HEK293 (cell line): ENCODE results near the gene WNT7B.

Experiments
- CTCF ChIA-PET: fragments of 350-600 bp; formaldehyde crosslinking; extraction: SDS; loops from one replicate; lab custom pipeline; 2021; ENCODE audit warnings: antibody characterized with exemption; lab: Yijun Ruan, JAX
- POLR2A ChIA-PET: fragments of 300-600 bp; formaldehyde crosslinking; extraction: SDS; loops from one replicate; lab custom pipeline; 2020; ENCODE audit warnings: antibody characterized with exemption, inconsistent platforms; lab: Yijun Ruan, JAX
- H3K27ac ChIP-seq: fragments of 200-500 bp; sonication (Bioruptor generic); 2 replicates; pipeline ENCODE4 v1.5.1; 2014; ENCODE audit warnings: low read depth, low read length, control low read depth, inconsistent platforms; ENCODE audit errors: extremely low read depth
- H3K36me3 ChIP-seq, 2 experiments: fragments of 200-500 bp in 1 of 2; sonication (Bioruptor generic) in 1 of 2; 1 replicate in 1 of 2; 2 replicates in 1 of 2; pipeline ENCODE4 v1.5.1; 2014 to 2017; ENCODE audit warnings: inconsistent platforms in 2 of 2, low read length in 2 of 2; ENCODE audit not compliant: control insufficient read depth in 2 of 2, insufficient read depth in 1 of 2
- H3K4me1 ChIP-seq: fragments of 200-500 bp; sonication (Bioruptor generic); 2 replicates; pipeline ENCODE4 v1.5.1; 2014; ENCODE audit warnings: mild to moderate bottlenecking, low read length, inconsistent platforms; ENCODE audit not compliant: control insufficient read depth, insufficient read depth
- H3K4me3 ChIP-seq: 2 replicates; pipeline ENCODE4 v1.5.1; 2011; ENCODE audit warnings: low read depth, mild to moderate bottlenecking, control low read depth, low read length, moderate library complexity
- H3K9me3 ChIP-seq: fragments of 200-500 bp; sonication (Bioruptor generic); 2 replicates; pipeline ENCODE4 v1.5.1; 2014; ENCODE audit warnings: low read depth, low read length, inconsistent platforms; ENCODE audit not compliant: control insufficient read depth, insufficient read depth
- AEBP2 ChIP-seq: fragments of 450-650 bp; formaldehyde crosslinking; IDR thresholded peaks from 2 replicates; pipeline ENCODE4 v1.5.1; 2016; ENCODE audit warnings: missing biosample characterization, missing genetic modification characterization, borderline replicate concordance
- BCL11A ChIP-seq: fragments of 450-650 bp; formaldehyde crosslinking; IDR thresholded peaks from 2 replicates; pipeline ENCODE4 v1.5.1; 2016; ENCODE audit warnings: low read depth, missing biosample characterization, missing genetic modification characterization
- GLI2 ChIP-seq: fragments of 450-650 bp; formaldehyde crosslinking; IDR thresholded peaks from 2 replicates; pipeline ENCODE4; 2017; ENCODE audit warnings: missing biosample characterization, missing genetic modification characterization, low read depth, borderline replicate concordance
- GLIS1 ChIP-seq: fragments of 450-650 bp; formaldehyde crosslinking; IDR thresholded peaks from 2 replicates; pipeline ENCODE4 v1.5.1; 2016; ENCODE audit warnings: missing biosample characterization, missing genetic modification characterization
- HOXC10 ChIP-seq: sonication (generic); formaldehyde crosslinking; IDR thresholded peaks from 2 replicates; pipeline ENCODE4 v1.8.1; 2023; ENCODE audit warnings: mild to moderate bottlenecking, missing genetic modification reagents
- IKZF3 ChIP-seq: fragments of 450-650 bp; IDR thresholded peaks from 2 replicates; pipeline ENCODE4 v1.5.0; 2018; ENCODE audit warnings: missing biosample characterization, mild to moderate bottlenecking, missing genetic modification characterization, moderate library complexity
- KLF10 ChIP-seq: fragments of 450-650 bp; IDR thresholded peaks from 2 replicates; pipeline ENCODE4 v1.5.1; 2018; ENCODE audit warnings: missing biosample characterization, mild to moderate bottlenecking, missing genetic modification characterization
- PRDM6 ChIP-seq: fragments of 450-650 bp; formaldehyde crosslinking; IDR thresholded peaks from 2 replicates; pipeline ENCODE4 v1.5.1; 2017; ENCODE audit warnings: missing biosample characterization, missing genetic modification characterization
- YY1 ChIP-seq: fragments of 450-650 bp; formaldehyde crosslinking; IDR thresholded peaks from 2 replicates; pipeline ENCODE4 v1.5.1; 2018; ENCODE audit warnings: missing biosample characterization, missing genetic modification characterization
- ZBTB26 ChIP-seq: fragments of 450-650 bp; formaldehyde crosslinking; optimal IDR thresholded peaks from 2 replicates; pipeline ENCODE3; 2016; ENCODE audit warnings: missing biosample characterization, mild to moderate bottlenecking, missing genetic modification characterization
- ZFP37 ChIP-seq: fragments of 450-650 bp; formaldehyde crosslinking; IDR thresholded peaks from 2 replicates; pipeline ENCODE4 v1.5.1; 2016; ENCODE audit warnings: missing biosample characterization, missing genetic modification characterization
- ZNF114 ChIP-seq: fragments of 450-650 bp; formaldehyde crosslinking; IDR thresholded peaks from 2 replicates; pipeline ENCODE4 v1.5.0; 2017; ENCODE audit warnings: missing biosample characterization, missing genetic modification characterization
- ZNF132 ChIP-seq: fragments of 450-650 bp; formaldehyde crosslinking; IDR thresholded peaks from 2 replicates; pipeline ENCODE4 v1.5.1; 2017; ENCODE audit warnings: missing biosample characterization, missing genetic modification characterization, borderline replicate concordance
- ZNF18 ChIP-seq: fragments of 450-650 bp; formaldehyde crosslinking; IDR thresholded peaks from 2 replicates; pipeline ENCODE4 v1.5.1; 2016; ENCODE audit warnings: missing biosample characterization, missing genetic modification characterization
- ZNF214 ChIP-seq: fragments of 450-650 bp; formaldehyde crosslinking; IDR thresholded peaks from 2 replicates; pipeline ENCODE4 v1.5.1; 2017; ENCODE audit warnings: missing biosample characterization, mild to moderate bottlenecking, missing genetic modification characterization, borderline replicate concordance
- ZNF292 ChIP-seq: fragments of 450-650 bp; formaldehyde crosslinking; IDR thresholded peaks from 2 replicates; pipeline ENCODE4 v1.5.1; 2016; ENCODE audit warnings: low read depth, missing biosample characterization, missing genetic modification characterization, borderline replicate concordance
- ZNF311 ChIP-seq: fragments of 450-650 bp; formaldehyde crosslinking; IDR thresholded peaks from 2 replicates; pipeline ENCODE4 v1.5.1; 2017; ENCODE audit warnings: missing biosample characterization, missing genetic modification characterization, borderline replicate concordance
- ZNF366 ChIP-seq: fragments of 450-650 bp; formaldehyde crosslinking; conservative IDR thresholded peaks from 2 replicates; pipeline ENCODE4 v1.5.1; 2016; ENCODE audit warnings: missing biosample characterization, missing genetic modification characterization
- ZNF423 ChIP-seq: fragments of 450-650 bp; formaldehyde crosslinking; IDR thresholded peaks from 2 replicates; pipeline ENCODE4 v1.5.1; 2016; ENCODE audit warnings: missing biosample characterization, missing genetic modification characterization
- ZNF473 ChIP-seq: fragments of 450-650 bp; formaldehyde crosslinking; IDR thresholded peaks from 2 replicates; pipeline ENCODE4 v1.5.1; 2017; ENCODE audit warnings: missing biosample characterization, missing genetic modification characterization
- ZNF660 ChIP-seq: fragments of 450-650 bp; IDR thresholded peaks from 2 replicates; pipeline ENCODE4 v1.5.1; 2018; ENCODE audit warnings: missing biosample characterization, mild to moderate bottlenecking, missing genetic modification characterization
- ZNF664 ChIP-seq: fragments of 450-650 bp; formaldehyde crosslinking; IDR thresholded peaks from 2 replicates; pipeline ENCODE4 v1.5.1; 2016; ENCODE audit warnings: missing biosample characterization, missing genetic modification characterization
- ZNF777 ChIP-seq: fragments of 450-650 bp; formaldehyde crosslinking; IDR thresholded peaks from 2 replicates; pipeline ENCODE4 v1.5.1; 2017; ENCODE audit warnings: missing biosample characterization, missing genetic modification characterization, borderline replicate concordance
- ZNF792 ChIP-seq: fragments of 450-650 bp; formaldehyde crosslinking; IDR thresholded peaks from 2 replicates; pipeline ENCODE4 v1.5.1; 2016; ENCODE audit warnings: missing biosample characterization, missing genetic modification characterization
- ZNF843 ChIP-seq: fragments of 450-650 bp; formaldehyde crosslinking; IDR thresholded peaks from 2 replicates; pipeline ENCODE4 v1.5.1; 2016; ENCODE audit warnings: missing biosample characterization, missing genetic modification characterization

WNT7B gene

GRCh38 chr22:45880716-45881523 lies 96.0 kb downstream of the WNT7B start (continued):
- TF ChIP-seq AEBP2, result no peak

- POLR2A ChIA-PET, result no interaction called here
- CTCF ChIA-PET, result no interaction called here
- H3K4me1 ChIP-seq, result no peaks in the 10 kb centered on the region
- no peaks in the 10 kb centered on the region for H3K36me3 ChIP-seq
- H3K4me3 ChIP-seq, result no peak overlapping the region
- TF ChIP-seq ZBTB26 (tag by site-specific recombination) (no peak), ZNF214 (no peak), ZNF843 (tag by site-specific recombination) (no peak), ZNF292 (tag by site-specific recombination) (no peak), ZNF132 (no peak), GLIS1 (no peak), ZNF311 (tag by site-specific recombination) (no peak), KLF10 (tag by site-specific recombination) (no peak), ZNF473 (tag by site-specific recombination) (no peak), ZNF664 (tag by site-specific recombination) (no peak), ZNF366 (tag by site-specific recombination) (no peak), ZNF18 (tag by site-specific recombination) (no peak)
- no peak overlapping the region for H3K27ac ChIP-seq
- no peaks in the 10 kb centered on the region for H3K9me3 ChIP-seq
These were observed 96.8 kb downstream of the WNT7B start for GRCh38 chr22:45880091-45880715.

- no peak overlapping the region for H3K4me3 ChIP-seq
- H3K9me3 ChIP-seq, result no peaks in the 10 kb centered on the region
- H3K4me1 ChIP-seq, result no peaks in the 10 kb centered on the region
- ChIA-PET CTCF (no interaction called here), POLR2A (no interaction called here)
- TF ChIP-seq GLIS1, result no peak
- no peak for TF ChIP-seq ZNF660 (tag by site-specific recombination)
- no peak for TF ChIP-seq ZNF114 (tag by site-specific recombination)
- no peak for TF ChIP-seq ZNF423
- TF ChIP-seq HOXC10 (CRISPR knock-in tag), result no peak
- no peak for TF ChIP-seq PRDM6 (tag by site-specific recombination)
- no peak for TF ChIP-seq ZNF792 (tag by site-specific recombination)
- TF ChIP-seq BCL11A (tag by site-specific recombination), result no peak
- TF ChIP-seq IKZF3 (tag by site-specific recombination), result no peak
- no peak for TF ChIP-seq ZNF777
- no peak for TF ChIP-seq GLI2 (tag by site-specific recombination)
- TF ChIP-seq ZFP37, result no peak
- TF ChIP-seq YY1, result no peak
- no peak for TF ChIP-seq ZNF843 (tag by site-specific recombination)
- no peak for TF ChIP-seq KLF10 (tag by site-specific recombination)
- H3K36me3 ChIP-seq, result no peaks in the 10 kb centered on the region
- H3K27ac ChIP-seq, result no peak overlapping the region
These were observed 97.4 kb downstream of the WNT7B start for GRCh38 chr22:45879552-45879949.
